Upper lobe of left lung (tissue), 4 donors: ENCODE measurements around the gene MROH9.

ENCODE experiments used
- CTCF ChIP-seq, 6 experiments: fragments of 450-650 bp in 4 of 6; fragments of 200-600 bp in 2 of 6; sonication (generic) in 2 of 6; IDR thresholded peaks; one replicate each; pipeline ENCODE4 v1.5.1; 2016 to 2019; ENCODE audit warnings: antibody characterized with exemption in 6 of 6
- EP300 ChIP-seq, 4 donors: sonication (generic); formaldehyde crosslinking; IDR thresholded peaks; one replicate each; pipeline ENCODE4 v1.5.1; 2017; ENCODE audit warnings: antibody characterized with exemption in 4 of 4, control low read depth in 2 of 4
- POLR2A ChIP-seq, 4 donors: fragments of 450-650 bp; IDR thresholded peaks; one replicate each; pipeline ENCODE4 v1.5.1; 2016 to 2017; ENCODE audit warnings: antibody characterized with exemption in 4 of 4, mild to moderate bottlenecking in 2 of 4
- POLR2AphosphoS5 ChIP-seq, 2 donors: sonication (generic); formaldehyde crosslinking; IDR thresholded peaks; one replicate each; pipeline ENCODE4 v1.5.1; 2017; ENCODE audit warnings: antibody characterized with exemption in 2 of 2

GRCh38 chr1:171061425-171062143 lies 126.2 kb downstream of the MROH9 start:
- no peak for TF ChIP-seq POLR2A (IDR thresholded peaks at IDR 0.05)
- TF ChIP-seq CTCF (IDR thresholded peaks at IDR 0.05), result no peak
- TF ChIP-seq POLR2AphosphoS5 (IDR thresholded peaks at IDR 0.05), result no peak
- no peak for TF ChIP-seq EP300 (IDR thresholded peaks at IDR 0.05)
